NCI-H460 (cell line): ENCODE data around the gene PATJ. TPM values are rescaled to one million over a fixed set of nuclear protein-coding genes. Genes with fewer than 3 reads are reported as not detected.
"Not testable (repeated sequence)": the region's sequence is repeated elsewhere in the genome, so short reads cannot be mapped to it uniquely, and the experiment has no call there.

Experiments
- DNase-seq: peaks from one replicate; pipeline ENCODE4 v3.0.0-alpha.2; 2016; ENCODE audit warnings: low read depth; ENCODE audit errors: extremely low read depth
- total RNA-seq: library from RNA; depleted of rRNA; stranded (reverse); fragments of >200 nt; shearing (Covaris generic); gene quantifications from 2 replicates; pipeline ENCODE4 v1.2.3, GENCODE V29; 2014

The PATJ gene
- total RNA-seq, 1 experiment from 2014 or later = 21.1 TPM

DNA sequence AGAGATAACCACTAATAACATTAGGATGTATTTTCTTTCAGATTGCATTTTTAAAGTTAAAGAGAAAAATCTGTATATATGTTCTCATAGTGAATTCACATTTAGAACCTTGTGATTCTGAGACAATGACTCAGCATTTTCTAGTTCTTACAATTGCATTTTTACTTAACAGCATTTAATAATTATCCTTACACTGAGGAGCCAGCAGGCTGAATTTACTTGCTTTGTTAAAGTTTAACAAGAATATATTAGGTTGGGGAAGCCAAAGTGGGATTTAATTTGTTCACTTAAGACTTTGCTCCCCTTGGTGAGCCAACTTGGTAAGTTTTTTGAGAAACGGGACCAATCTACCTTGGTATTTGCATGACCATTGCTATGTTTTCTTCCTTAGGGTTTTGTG is 4.5 kb downstream of the PATJ start:
- DNase-seq = no peak

DNA sequence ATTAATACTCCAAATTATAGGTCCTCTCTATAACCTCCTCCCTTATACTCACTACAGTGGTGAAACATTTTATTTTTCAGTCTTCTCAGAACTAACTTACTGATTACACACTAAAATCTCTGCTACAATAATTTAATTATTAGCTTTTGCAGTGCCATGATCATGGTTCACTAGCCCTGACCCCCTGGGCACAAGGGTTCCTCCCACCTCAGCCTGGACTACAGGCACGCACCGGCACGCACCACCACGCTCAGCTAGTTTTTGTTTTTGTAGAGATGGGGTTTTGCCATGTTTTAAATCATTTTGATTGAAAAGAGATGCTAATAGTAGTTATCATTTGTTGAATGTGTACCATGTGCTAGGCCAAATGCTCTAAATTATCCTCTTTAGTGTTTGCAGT is 6.3 kb downstream of the PATJ start:
- no peak for DNase-seq

DNA sequence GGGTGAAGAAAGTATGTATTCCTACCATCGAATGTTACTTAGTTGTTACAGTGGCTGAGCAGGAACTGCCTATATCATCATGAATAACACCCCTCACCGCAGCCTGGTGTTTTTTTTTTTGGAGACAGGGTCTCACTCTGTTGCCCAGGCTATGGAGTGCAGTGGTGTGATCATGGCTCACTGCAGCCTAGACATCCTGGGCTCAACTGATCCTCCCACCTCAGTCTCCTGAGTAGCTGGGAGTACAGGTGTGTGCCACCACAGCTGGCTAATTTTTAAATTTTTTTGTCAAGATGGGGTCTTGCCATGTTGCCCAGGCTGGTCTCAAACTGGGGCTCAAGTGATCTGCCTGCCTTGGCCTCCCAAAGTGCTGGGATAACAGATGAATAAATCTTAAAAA is 7.3 kb downstream of the PATJ start:
- DNase-seq = no peak

DNA sequence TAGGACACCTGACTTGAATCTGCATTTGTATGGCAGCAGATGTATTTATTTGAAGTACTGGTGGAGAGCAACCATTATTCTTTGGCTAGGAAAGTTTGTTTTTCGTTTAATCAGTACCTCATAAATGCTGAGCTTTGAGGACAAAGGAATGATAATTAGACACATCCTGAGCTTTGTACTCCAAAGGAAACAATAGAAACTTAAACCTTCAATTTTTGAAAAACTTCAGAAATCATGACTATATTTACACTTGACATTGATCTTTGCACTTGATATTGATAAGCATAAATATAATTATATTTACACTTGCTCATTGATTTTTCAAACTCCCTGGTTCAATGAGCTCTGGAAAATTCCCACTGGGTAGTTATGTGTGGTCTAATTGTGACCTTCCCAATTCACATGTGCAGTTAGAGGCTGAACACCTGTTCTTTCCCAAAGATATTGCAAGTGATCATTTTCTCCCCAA is 10.7 kb downstream of the PATJ start:
- no peak for DNase-seq

DNA sequence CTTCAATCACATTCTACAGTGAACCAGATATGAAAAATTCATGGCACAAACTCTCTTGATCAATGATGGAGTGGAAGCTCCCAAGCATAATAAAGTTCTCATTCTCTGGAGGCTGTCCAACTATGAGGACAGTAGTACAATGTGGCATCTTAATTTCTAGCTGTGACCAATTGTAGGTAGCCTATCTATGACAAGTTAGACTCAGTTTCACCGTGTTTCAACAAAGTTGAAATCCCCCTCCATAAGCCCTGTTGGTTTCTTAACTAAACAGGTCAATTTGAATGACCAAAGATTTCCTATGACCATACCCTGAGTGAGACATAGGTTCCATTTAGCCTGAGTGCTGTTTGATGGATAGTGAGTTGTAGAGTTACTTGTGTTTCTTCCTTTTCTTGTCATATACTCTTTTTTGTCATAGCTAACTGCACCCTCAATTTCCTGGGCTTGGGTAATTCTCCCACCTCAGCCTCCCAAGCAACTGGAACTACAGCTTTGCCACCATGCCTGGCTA is 11.8 kb downstream of the PATJ start:
- no peak for DNase-seq

DNA sequence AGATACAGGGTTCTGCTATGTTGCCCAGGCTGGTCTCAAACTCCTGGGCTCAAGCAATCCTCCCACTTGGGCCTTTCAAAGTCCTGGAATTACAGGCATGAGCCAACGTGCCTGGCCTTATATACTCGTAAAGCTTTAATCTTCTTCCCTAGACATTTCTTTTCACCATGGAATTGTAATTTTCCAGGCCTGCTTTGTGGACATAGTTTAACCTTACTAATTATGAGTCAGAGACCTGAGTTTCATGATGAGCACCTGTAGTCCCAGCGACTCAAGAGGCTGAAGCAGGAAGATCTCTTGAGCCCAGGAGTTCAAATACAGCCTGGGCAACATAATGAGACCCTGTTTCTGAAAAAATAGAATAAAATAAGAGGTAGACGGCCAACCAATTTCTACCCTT is 12.3 kb downstream of the PATJ start:
- DNase-seq = no peak

DNA sequence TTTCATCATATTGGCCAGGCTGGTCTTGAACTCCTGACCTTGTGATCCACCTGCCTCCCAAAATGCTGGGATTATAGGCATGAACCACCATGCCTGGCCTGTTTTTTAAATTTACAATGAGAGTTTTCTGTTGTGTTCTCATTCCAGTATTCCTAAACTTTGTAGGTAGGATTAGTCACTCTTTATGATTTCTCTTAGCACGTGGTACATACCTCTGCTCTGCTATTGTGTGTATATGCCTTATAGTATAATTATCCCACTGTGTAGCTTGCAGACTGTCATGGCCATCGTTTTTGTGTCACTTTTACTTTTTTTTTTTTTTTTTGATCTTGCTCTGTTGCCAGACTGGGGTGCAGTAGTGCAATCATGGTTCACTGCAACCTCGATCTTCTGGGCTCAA is 14.5 kb downstream of the PATJ start:
- no peak for DNase-seq

DNA sequence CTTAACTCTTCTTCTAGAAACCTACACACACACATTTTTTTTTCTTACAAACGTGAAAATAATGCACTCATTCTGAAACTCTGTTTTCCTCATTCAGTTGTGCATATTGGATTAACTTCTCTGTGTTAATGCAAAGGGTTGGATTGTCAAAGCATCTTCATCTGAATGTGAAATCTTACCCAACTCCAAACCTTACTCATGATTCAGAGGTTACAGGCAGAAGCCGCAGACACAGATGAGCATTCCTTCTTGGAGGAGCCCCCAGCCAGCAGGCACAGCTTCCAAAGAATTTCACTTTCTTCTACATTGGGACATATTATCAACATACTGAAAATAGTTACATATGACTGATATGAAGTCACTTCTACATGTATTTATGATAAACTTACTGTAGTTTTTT is 15.7 kb downstream of the PATJ start:
- peak; percentile 56 for DNase-seq

DNA sequence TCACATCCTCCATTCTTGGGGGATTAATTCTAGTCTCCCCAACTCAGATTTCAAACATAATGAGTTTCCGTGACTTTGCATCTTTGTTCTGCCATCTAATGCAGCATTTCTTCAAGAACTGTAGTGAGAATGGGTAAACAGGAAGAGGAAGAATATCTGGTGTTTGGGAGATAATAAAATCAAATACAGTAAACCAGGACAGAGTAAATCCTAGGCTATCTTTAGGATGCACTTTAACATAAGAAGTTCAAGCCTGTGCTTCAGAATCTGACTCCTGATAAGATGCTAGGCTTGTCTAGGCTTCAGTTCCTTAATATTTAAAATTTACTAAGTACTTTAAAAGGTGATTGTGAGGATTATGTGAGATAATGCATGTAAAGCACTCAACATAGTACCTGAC is 27.9 kb downstream of the PATJ start:
- DNase-seq = no peak

DNA sequence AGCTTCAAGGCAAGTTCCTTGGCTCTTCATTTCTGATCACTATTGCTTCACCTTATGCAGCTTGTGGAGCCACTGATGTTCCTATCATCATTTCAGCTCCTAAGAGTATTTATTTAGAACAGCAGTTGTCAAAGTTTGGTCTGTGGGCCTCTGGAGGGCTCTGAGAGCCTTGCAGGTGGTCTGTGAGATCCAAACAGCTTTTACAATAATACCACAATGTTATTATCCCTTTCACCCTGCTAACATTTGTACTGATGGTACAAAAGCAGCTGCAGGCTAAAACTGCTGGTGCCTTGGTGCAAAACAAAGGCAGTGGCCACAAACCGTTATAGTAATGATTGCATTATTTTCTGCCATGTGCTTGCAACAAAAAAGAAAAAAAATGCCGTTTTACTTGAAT is 33.8 kb downstream of the PATJ start:
- no peak for DNase-seq

DNA sequence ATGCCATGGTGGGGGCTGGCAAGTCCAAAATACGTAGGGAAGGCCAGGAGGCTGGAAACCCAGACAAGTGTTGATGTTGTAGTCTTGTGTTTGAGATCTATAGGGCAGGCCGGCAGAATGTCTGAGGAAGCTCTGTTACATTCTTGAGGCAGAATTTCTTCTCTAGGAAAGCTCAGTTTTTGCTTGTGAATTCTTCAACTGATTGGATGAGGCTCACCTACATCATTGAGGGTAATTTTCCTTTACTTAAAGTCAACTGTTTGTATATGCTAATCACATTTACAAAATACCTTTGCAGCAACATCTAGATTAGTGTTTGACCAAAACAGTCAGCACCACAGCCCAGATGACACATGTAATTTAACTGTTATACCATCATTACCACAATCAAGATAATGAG is 37.0 kb downstream of the PATJ start:
- DNase-seq = no peak

DNA sequence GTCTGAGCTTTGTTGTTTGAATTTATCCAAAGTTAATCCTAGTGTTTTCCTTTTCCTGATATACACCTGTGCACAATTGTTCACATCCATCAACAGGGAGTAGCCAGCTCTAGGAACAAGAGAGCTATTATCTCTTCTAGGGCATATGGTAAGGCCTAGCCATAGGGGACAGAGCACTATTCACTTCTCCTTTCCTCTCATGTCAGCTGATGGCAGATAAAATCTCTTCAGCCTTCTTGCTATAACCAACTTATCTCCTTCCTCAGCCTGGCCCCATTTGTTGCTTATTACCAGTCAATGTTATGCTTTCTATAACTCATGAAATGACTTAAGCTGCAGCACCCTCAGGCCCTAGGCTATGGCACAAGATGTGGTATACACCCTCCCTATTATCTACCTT is 38.9 kb downstream of the PATJ start:
- no peak for DNase-seq

DNA sequence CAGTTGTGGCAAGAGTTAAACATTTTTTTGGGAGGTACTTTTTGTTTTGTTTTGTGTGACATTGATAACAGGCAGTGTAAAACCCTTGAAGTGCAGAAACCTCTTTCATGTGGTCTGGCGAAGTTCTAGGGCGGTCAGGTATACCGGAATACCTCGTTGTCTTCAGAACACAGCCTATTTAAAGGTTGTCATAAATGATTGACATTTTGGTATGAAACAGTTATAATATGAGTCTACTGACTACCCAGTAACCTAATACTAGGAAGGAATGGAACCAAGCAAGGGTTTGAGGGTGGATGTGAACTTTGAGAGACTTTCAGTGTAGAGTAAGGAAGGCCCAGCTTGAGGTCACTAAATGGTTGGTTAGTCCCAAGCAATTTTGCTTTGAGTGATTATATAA is 40.5 kb downstream of the PATJ start:
- no peak for DNase-seq

DNA sequence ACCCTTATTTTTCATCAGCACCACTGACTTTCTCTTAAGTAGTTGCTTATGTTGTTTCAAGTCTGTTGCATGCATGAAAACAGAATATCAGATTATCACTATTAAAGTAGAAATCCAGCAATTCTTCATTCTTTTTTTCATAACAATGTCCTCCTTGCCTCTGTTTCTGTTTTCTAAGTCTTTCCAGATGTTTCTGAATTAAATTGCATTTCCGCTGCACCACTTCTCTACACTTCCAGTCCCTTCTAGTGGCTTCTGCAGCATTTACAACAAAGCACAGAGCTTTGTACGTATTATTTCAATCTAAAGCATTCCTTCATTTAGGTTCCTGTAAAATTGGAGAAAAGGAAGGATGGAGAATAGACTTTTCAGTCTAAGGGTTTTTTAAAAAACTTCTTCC is 42.4 kb downstream of the PATJ start:
- no peak for DNase-seq

DNA sequence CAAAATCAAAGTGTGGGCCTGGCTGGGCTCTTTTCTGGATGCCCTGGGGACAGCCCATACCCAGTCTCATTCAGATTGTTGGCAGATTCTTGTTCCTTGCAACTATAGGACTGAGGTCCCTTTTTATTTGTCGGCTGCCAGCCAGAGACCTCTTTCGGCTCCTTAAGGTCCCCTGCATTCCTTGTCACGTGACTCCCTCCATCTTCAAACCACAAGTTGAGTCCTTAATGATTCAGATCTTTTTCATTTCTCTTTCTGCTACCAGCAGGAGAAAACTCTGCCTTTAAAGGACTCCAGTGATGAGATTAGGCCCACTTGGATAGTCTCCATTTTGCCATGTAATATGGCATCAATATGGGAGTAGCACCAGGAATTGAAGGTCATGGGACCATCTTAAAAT is 48.6 kb downstream of the PATJ start:
- no peak for DNase-seq

DNA sequence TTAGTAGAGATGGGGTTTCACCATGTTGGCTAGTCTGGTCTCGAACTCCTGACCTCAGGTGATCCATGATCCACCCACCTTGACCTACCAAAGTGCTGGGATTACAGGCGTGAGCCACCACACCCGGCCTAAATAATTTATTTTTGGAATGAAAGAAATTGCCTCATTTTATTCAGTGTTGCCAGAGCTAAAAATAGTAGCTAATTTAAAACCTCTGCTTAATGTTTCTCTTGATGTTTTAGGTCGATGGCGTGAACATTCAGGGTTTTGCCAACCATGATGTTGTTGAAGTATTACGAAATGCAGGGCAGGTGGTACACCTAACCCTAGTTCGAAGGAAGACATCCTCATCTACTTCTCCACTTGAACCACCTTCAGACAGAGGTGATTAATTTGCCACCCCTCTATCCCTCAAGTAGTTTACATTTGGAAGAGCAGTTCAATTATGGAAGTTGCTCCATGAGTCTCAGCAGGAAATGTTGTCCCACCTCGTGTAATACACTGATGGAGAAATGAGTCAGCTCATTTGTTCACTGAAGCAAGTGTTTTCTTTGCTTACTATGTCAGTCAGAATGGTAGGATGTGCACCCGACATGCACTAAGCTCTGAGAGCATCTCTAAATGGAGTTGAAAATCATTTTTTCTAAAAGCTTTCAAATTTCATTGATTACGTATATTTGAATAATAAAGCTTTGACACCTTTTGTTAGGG is 54.9 kb downstream of the PATJ start:
- DNase-seq = peak; percentile 13

DNA sequence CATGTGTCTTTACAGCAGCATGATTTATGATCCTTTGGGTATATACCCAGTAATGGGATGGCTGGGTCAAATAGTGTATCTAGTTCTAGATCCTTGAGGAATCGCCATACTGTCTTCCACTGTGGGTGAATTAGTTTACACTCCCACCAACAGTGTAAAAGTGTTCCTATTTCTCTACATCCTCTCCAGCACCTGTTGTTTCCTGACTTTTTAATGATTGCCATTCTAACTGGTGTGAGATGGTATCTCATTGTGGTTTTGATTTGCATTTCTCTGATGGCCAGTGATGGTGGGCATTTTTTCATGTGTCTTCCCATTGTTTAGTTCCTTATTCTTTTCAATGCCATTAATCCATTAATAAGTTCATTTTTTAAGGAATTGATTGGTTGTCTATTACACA is 58.8 kb downstream of the PATJ start:
- DNase-seq = not testable (repeated sequence)

DNA sequence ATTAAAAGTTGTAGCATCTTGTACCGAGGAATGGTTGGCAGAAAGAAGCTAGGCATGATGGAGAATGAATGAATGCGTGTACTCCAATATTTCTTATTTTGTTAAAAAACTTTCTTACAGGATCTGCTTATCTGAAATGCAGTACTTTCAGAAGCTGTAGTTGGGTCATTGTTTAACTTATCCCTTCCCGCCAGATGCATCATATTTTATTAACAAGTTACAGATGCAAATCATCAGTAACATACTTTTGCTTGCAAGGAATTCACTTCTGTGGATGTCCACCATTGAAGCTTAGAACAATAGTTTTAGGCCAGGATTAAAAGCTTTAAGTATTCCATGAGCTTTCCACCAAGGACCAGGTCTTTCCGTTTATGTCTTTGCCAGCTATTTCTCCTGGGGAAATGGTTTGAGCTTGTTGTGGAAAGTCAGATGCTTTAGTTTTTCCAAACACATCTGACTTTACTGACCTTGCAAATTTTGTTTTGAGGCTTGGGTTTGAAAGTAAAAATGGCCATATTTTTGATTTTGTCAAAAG is 65.4 kb downstream of the PATJ start:
- DNase-seq = no peak

DNA sequence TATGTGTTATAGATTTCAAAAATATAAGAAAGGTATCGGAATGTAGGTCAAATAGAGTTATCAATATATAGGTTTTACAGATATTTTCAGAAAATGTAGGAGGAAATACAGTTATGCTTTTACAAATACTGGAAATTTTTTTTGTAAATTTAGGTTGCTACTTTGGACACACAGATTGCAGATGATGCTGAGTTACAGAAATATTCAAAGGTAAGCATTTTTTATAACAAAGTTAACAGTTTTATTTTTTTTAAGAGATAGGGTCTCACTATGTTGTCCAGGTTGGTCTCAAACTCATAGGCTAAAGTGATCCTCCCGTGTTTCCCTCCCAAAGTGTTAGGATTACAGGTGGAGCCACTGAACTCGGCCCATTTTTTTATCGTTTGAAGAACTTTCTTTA is 66.0 kb downstream of the PATJ start:
- no peak for DNase-seq

DNA sequence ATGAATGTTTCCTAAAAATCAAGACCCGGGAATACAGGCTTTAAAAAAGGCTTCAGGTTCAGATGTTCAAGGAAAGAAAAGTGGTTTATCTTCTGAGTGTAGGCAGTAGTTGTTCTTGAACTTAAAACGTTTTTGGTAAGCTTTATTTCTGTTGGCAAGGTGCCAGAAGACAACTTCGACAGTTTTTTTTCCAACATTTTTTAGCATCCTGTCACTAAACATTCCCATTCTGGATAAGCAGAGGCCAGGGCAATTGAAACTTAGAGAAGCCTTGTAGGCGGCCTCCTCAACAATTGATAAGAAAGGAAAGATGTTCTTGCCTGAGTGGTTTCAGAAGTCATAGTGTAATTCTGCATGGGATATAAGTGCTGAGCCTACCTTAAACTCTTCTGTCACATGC is 66.7 kb downstream of the PATJ start:
- DNase-seq = no peak

DNA sequence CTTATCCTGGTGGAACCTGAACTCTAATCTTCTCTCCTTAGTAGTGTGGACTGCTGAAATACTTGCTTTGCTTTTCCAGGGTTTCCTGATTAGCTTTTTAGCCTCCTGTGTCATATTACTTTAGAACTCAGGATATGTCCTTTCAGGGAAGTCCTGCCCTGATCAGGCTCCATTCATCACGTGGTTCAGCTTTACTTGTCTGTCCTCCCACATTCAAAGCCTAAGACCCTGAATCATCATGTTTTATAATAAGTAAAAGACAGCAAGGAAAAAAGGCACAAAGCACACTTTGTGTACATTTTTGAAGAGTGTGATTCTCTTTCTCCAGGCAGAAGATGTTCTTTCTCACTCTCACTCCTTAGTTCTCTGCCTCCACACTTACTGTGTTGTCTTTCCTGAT is 70.6 kb downstream of the PATJ start:
- DNase-seq = no peak

DNA sequence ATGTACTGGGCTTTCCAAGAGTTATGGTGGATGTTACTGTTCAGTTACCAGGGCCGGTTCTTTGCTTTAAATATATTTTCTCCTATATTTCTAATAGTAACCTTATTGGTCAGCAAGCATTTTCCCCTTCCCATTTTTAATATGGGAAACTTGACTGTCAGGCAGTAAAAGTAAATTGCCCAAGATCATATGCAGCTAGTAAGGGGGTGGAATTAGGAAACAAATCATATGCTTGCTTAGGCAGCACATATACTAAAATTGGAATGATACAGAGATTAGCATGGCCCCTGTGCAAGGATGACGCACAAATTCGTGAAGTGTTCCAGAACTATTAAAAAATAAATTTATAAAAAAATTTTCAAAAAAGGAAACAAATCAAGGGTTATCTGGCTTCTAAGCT is 73.9 kb downstream of the PATJ start:
- DNase-seq = no peak

DNA sequence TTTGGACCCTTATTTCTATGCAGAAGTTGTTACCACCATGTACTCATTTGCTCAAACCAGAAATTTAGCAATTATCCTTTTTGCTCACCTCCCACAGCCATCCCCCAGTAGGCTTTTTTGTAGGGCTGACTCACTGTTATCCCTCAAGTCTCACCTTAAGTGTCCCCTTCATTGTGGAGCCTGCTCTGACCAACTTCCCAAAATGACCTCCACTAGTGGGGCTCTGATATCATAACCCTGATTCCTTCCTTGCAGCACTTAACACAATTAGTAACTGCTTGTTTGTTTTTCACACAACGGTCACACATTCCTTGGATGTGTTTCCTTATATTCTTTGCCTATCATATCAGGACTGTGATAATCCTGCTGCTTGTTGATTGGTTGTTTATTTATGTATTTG is 76.7 kb downstream of the PATJ start:
- peak; percentile 25 for DNase-seq
